ENCODE measurements around the gene MYO18B. TPM values are rescaled to one million over a fixed set of nuclear protein-coding genes. Genes with fewer than 3 reads are reported as not detected.

Gene MYO18B
- total RNA-seq, 1 donor from 2014 or later: 0.49 TPM

- no peaks in the 10 kb centered on the region for H3K9me3 Mint-ChIP-seq
- no peaks in the 10 kb centered on the region for H3K4me1 Mint-ChIP-seq
- H3K36me3 Mint-ChIP-seq (ENCODE audit: low read depth): no peaks in the 10 kb centered on the region
- intact Hi-C loops (cut with micrococcal nuclease): no loop called here
- DNase-seq: no peak
- H3K27ac Mint-ChIP-seq: no peak overlapping the region
- H3K4me3 Mint-ChIP-seq: no peak overlapping the region
- no peaks in the 10 kb centered on the region for H3K27me3 Mint-ChIP-seq
Observed at GRCh38 chr22:26017932-26018331, 275.9 kb downstream of the MYO18B start.

DNA sequence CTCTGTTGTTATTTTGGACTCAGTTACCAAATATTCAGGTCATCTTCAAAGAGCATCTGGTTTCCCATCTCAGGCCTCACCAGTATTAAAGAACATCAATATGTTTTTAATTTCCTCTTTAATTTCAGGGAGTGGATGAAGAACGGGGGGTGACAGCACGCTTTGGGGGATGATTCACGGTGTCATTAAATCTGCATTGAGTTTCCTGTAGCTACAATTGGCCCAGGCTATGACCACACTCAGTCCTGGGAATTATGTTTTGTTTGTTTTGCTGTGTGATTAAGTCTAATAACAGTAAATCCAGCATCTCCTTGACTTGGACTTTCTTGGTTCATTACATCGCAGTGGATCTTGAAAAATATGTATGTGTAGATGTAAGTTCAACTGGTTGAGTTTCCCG lies 277.6 kb downstream of the MYO18B start:
- no peak overlapping the region for H3K4me3 Mint-ChIP-seq
- DNase-seq: no peak
- H3K4me1 Mint-ChIP-seq: no peaks in the 10 kb centered on the region
- H3K27me3 Mint-ChIP-seq: no peaks in the 10 kb centered on the region
- H3K36me3 Mint-ChIP-seq (ENCODE audit: low read depth): no peaks in the 10 kb centered on the region
- no peaks in the 10 kb centered on the region for H3K9me3 Mint-ChIP-seq
- no peak overlapping the region for H3K27ac Mint-ChIP-seq
- intact Hi-C loops (cut with micrococcal nuclease): no loop called here

DNA sequence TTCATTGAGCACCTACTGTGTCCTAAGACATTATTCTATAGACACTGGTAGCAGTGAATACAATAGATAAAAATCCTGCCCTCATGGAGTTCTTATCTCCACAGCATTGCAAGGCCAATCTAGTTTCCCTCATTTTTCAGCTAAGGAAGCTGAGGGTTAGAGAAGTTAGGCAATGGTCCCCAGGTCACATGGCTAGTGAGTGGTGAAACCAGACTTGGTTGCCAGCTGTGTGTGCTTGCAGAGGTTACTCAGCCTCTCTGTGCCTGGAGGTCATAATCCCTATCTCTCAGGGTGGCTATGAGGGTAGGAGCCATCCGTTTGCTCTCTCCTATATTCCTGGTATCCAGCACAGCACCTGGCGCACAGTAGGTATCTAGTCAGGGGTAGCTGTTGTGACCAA lies 279.5 kb downstream of the MYO18B start:
- DNase-seq: no peak
- H3K4me1 Mint-ChIP-seq: no peaks in the 10 kb centered on the region
- H3K27me3 Mint-ChIP-seq: no peaks in the 10 kb centered on the region
- no peak overlapping the region for H3K27ac Mint-ChIP-seq
- no peak overlapping the region for H3K4me3 Mint-ChIP-seq
- intact Hi-C loops (cut with micrococcal nuclease): no loop called here
- no peaks in the 10 kb centered on the region for H3K9me3 Mint-ChIP-seq
- H3K36me3 Mint-ChIP-seq (ENCODE audit: low read depth): no peaks in the 10 kb centered on the region

DNA sequence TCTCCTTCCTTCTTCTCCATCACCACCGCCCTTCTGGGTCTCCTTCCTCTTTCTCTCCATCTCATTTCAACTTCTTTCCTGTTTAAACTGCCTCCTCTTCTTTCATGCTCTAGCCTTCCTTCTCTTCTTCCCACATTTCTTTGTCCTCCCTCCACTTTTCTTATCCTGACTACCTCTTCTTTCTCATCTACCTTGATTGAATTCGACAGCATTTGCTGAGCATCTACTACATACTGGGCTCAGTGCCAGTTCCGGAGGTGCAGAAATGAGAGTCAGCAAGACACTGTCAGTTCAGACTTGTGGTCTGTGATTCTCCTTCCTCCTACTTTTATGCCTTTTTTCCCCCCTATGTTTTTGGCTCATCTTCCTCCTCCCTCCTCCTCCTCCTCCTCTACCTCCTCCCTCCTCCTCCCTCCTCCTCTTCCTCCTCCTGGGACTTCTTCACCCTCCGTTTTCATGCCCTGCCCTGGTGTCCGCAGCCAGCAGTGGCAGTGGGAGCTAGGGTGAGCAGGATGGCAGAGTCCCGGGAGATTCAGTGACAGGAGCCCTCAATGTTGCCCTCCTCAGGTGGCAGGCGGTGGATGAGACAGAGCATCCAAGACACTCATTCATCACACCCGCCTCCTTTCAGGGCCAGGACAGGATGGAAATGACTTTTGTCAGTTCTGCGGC lies 281.3 kb downstream of the MYO18B start:
- no peak overlapping the region for H3K4me3 Mint-ChIP-seq
- no peak overlapping the region for H3K27ac Mint-ChIP-seq
- no peaks in the 10 kb centered on the region for H3K36me3 Mint-ChIP-seq (ENCODE audit: low read depth)
- intact Hi-C loops (cut with micrococcal nuclease): no loop called here
- H3K27me3 Mint-ChIP-seq: no peaks in the 10 kb centered on the region
- H3K4me1 Mint-ChIP-seq: no peaks in the 10 kb centered on the region
- no peak for DNase-seq
- no peaks in the 10 kb centered on the region for H3K9me3 Mint-ChIP-seq

DNA sequence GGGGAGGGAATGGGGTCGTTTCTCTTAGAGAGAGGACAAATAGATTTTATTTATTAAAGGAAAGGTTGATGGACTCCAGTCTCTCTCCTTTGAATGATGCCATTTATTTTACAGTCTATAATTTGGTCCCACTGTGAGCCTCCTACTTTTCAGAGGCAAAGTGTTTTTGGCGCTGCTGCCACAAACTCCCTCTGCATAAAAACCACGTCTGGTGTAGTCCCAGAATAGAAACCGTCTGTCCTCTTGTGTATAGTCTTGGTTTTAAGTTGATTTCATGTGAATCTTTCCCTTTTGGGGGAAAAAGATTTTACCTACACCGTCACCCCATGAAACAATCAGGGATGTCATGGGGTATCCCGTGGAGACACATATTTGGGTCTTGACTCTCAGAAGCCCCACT lies 283.6 kb downstream of the MYO18B start:
- Mint-ChIP-seq H3K27ac (no peak overlapping the region), H3K9me3 (no peaks in the 10 kb centered on the region), H3K36me3 (ENCODE audit: low read depth) (no peaks in the 10 kb centered on the region), H3K4me1 (no peaks in the 10 kb centered on the region), H3K4me3 (no peak overlapping the region), H3K27me3 (no peaks in the 10 kb centered on the region)
- no peak for DNase-seq
- intact Hi-C loops (cut with micrococcal nuclease): no loop called here

DNA sequence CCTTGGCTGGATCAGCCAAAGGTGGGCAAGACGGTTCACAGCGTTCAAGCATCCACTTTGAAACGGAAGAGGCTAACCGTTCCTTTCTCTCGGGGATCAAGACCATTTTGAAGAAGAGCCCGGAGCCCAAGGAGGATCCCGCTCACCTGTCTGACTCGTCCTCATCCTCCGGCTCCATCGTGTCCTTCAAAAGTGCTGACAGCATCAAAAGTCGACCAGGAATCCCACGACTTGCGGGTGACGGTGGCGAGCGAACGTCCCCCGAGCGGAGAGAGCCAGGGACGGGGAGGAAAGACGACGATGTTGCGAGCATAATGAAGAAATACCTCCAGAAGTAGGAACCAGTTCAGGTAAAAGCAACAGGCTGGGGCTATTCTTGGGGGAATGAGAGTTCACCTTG lies 285.4 kb downstream of the MYO18B start:
- intact Hi-C loops (cut with micrococcal nuclease): no loop called here
- no peak overlapping the region for H3K4me3 Mint-ChIP-seq
- no peak overlapping the region for H3K27ac Mint-ChIP-seq
- H3K36me3 Mint-ChIP-seq (ENCODE audit: low read depth): no peaks in the 10 kb centered on the region
- H3K27me3 Mint-ChIP-seq: no peaks in the 10 kb centered on the region
- DNase-seq: no peak
- H3K9me3 Mint-ChIP-seq: no peaks in the 10 kb centered on the region
- no peaks in the 10 kb centered on the region for H3K4me1 Mint-ChIP-seq

DNA sequence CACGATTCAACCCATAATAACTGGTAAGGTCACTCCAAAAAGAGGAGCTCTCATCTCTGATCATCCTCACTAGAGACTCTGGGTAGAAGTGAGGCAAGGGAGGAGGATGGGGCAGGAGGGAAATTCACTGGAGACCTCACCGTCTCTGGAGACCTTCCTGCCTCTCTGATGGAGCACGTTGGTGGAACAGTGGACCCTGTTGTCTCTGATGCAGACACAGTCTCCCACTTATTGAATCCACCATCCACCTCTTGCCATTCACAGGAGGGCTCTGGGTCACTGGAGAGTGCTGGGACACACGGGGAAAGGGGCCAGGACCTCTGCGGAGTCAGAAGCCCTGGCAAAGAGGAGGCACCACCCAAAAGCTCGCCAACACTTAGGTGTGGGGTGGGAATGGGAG lies 289.7 kb downstream of the MYO18B start:
- H3K4me3 Mint-ChIP-seq: no peak overlapping the region
- no peak overlapping the region for H3K27ac Mint-ChIP-seq
- intact Hi-C loops (cut with micrococcal nuclease): no loop called here
- no peaks in the 10 kb centered on the region for H3K4me1 Mint-ChIP-seq
- DNase-seq: no peak
- peaks cover 6% of the 10 kb centered on the region for H3K9me3 Mint-ChIP-seq
- H3K36me3 Mint-ChIP-seq (ENCODE audit: low read depth): no peaks in the 10 kb centered on the region
- no peaks in the 10 kb centered on the region for H3K27me3 Mint-ChIP-seq

- intact Hi-C loops (cut with micrococcal nuclease): no loop called here
- Mint-ChIP-seq H3K4me1 (no peaks in the 10 kb centered on the region), H3K27ac (no peak overlapping the region), H3K4me3 (no peak overlapping the region), H3K36me3 (ENCODE audit: low read depth) (no peaks in the 10 kb centered on the region), H3K9me3 (peaks cover 9% of the 10 kb centered on the region), H3K27me3 (no peaks in the 10 kb centered on the region)
- DNase-seq: no peak
Observed at GRCh38 chr22:26033071-26033470, 291.1 kb downstream of the MYO18B start.

GRCh38 chr22:26033586-26033985 lies 291.6 kb downstream of the MYO18B start:
- intact Hi-C loops (cut with micrococcal nuclease): no loop called here
- Mint-ChIP-seq H3K27ac (no peak overlapping the region), H3K36me3 (ENCODE audit: low read depth) (no peaks in the 10 kb centered on the region), H3K4me1 (no peaks in the 10 kb centered on the region), H3K27me3 (no peaks in the 10 kb centered on the region), H3K9me3 (peaks cover 9% of the 10 kb centered on the region), H3K4me3 (no peak overlapping the region)
- no peak for DNase-seq

DNA sequence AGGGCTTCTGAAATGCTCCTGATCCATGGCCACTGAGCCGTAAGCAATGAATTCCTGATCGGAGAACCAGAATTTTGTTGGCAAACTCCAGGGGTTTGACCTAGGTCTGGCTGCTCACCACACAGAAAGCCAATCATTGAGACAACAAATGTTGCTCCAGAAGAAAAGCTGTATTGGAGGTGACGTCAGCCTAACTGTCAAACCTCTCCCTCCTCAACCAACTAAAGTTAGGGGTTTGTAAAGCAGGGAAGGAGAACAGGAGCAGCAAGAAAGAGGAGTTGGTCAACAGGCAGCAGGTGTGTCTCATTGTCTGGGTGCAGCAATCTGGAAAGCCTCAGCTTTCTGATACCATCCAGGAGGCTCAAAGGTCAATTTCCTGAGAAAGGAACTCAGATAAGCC lies 293.5 kb downstream of the MYO18B start:
- H3K27me3 Mint-ChIP-seq: no peaks in the 10 kb centered on the region
- H3K4me1 Mint-ChIP-seq: no peaks in the 10 kb centered on the region
- intact Hi-C loops (cut with micrococcal nuclease): no loop called here
- no peaks in the 10 kb centered on the region for H3K36me3 Mint-ChIP-seq (ENCODE audit: low read depth)
- H3K9me3 Mint-ChIP-seq: peaks cover 9% of the 10 kb centered on the region
- DNase-seq: no peak
- no peak overlapping the region for H3K4me3 Mint-ChIP-seq
- no peak overlapping the region for H3K27ac Mint-ChIP-seq

GRCh38 chr22:26038365-26038764 lies 296.4 kb downstream of the MYO18B start:
- no peaks in the 10 kb centered on the region for H3K36me3 Mint-ChIP-seq (ENCODE audit: low read depth)
- H3K27ac Mint-ChIP-seq: no peak overlapping the region
- no peak overlapping the region for H3K4me3 Mint-ChIP-seq
- peaks cover 9% of the 10 kb centered on the region for H3K9me3 Mint-ChIP-seq
- H3K27me3 Mint-ChIP-seq: no peaks in the 10 kb centered on the region
- intact Hi-C loops (cut with micrococcal nuclease): no loop called here
- no peaks in the 10 kb centered on the region for H3K4me1 Mint-ChIP-seq
- no peak for DNase-seq

DNA sequence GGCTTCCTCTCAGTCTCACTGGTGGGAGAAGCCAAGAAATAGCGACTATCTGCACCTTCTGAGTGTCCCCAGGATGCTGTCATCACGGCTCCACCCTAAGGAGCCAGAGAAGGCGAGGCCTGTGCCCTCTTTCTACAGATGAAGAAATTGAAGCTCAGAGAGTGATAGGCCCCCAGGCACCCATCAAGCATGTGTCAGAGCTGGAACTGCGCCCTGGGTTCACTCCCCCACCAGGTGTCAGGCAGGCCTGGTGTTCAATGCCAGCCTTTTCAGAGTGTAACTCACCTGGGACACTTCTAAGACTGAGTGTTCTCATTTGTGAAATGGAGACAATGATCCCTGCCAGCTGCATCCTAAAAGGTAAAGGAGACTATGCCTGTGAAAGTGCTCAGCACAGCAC lies 299.9 kb downstream of the MYO18B start:
- intact Hi-C loops (cut with micrococcal nuclease): no loop called here
- H3K4me3 Mint-ChIP-seq: no peak overlapping the region
- no peaks in the 10 kb centered on the region for H3K27me3 Mint-ChIP-seq
- no peaks in the 10 kb centered on the region for H3K36me3 Mint-ChIP-seq (ENCODE audit: low read depth)
- no peaks in the 10 kb centered on the region for H3K4me1 Mint-ChIP-seq
- no peak for DNase-seq
- H3K9me3 Mint-ChIP-seq: peaks cover under 1% of the 10 kb centered on the region
- H3K27ac Mint-ChIP-seq: no peak overlapping the region

DNA sequence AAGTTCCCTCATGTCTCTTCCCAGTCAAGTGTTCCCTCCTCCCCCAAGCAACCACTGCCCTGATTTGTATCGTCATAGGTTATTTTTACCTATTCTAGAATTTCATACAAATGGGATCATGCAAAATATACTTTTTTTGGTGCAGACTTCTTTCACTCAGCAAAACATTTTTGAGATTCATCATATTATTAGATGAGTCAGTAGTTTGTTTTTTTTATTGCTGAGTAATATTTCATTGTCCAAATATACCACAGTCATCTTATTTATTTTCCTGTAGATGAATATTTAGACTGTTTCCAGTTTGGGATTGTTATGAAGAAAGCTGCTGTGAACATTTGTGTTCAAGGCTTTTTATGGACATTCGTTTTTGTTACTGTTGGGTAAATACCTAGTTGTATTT lies 301.0 kb downstream of the MYO18B start:
- intact Hi-C loops (cut with micrococcal nuclease): no loop called here
- H3K27ac Mint-ChIP-seq: no peak overlapping the region
- H3K4me3 Mint-ChIP-seq: no peak overlapping the region
- H3K27me3 Mint-ChIP-seq: peaks cover 2% of the 10 kb centered on the region
- no peak for DNase-seq
- peaks cover 2% of the 10 kb centered on the region for H3K4me1 Mint-ChIP-seq
- no peaks in the 10 kb centered on the region for H3K9me3 Mint-ChIP-seq
- H3K36me3 Mint-ChIP-seq (ENCODE audit: low read depth): no peaks in the 10 kb centered on the region

DNA sequence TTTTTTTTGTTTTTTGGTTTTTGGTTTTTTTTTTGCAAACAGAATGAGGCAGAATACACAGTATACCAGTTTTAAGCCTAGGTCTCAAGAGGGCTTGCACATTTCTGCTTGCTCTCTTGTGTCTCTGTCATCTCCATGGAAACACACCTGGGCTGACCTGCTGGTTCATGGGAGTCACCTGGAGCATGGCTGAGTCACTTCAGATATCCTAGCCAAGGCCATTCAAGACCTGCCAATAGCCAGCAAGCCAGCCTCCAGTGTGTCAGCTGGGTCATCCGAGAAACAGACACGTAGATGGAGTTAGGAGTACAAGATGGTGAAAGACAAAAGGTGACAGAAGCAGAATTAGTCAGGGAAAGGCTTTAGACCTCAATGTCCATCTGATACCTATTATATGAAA lies 303.1 kb downstream of the MYO18B start:
- Mint-ChIP-seq H3K9me3 (no peaks in the 10 kb centered on the region), H3K36me3 (ENCODE audit: low read depth) (no peaks in the 10 kb centered on the region), H3K4me3 (no peak overlapping the region), H3K4me1 (peaks cover 2% of the 10 kb centered on the region), H3K27me3 (peaks cover 2% of the 10 kb centered on the region), H3K27ac (no peak overlapping the region)
- intact Hi-C loops (cut with micrococcal nuclease): no loop called here
- DNase-seq: no peak

DNA sequence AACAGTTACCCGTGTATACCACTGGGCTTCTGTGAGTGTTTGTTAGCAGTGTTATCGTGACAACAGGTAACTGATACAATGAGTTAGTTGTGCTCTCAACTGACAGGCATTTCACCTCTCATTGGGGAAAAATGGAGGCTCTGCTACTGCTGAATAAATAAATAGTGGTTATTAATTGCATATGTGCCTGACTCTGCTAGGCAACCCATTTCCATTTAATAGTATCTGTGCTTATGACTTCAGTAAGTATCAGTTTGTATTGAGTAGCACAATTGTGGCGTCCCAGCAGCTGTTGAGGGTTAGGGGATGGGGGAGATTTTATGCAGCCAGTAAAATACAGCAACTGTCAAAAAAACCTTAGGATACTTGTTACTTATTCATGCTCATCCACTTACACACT lies 303.9 kb downstream of the MYO18B start:
- no peak for DNase-seq
- Mint-ChIP-seq H3K4me3 (no peak overlapping the region), H3K4me1 (peaks cover 2% of the 10 kb centered on the region), H3K27ac (no peak overlapping the region), H3K36me3 (ENCODE audit: low read depth) (no peaks in the 10 kb centered on the region), H3K9me3 (no peaks in the 10 kb centered on the region), H3K27me3 (peaks cover 2% of the 10 kb centered on the region)
- intact Hi-C loops (cut with micrococcal nuclease): no loop called here

Data from activated CD4-positive, alpha-beta T cell treated with anti-CD3 and anti-CD28 coated beads, Interleukin-2, amount 10 ng/mL, durations not matched to agents 24 days and 14 days (primary cell).